Measurements from ENCODE around the gene TRPM6. TPM values are rescaled to one million over a fixed set of nuclear protein-coding genes. Genes with fewer than 3 reads are reported as not detected.
A peak's percentile ranks its signal among the peaks of the same experiment; 100 is the strongest.
"Not testable (repeated sequence)": the region's sequence is repeated elsewhere in the genome, so short reads cannot be mapped to it uniquely, and the experiment has no call there.

Gene TRPM6
- total RNA-seq, 1 experiment from 2014 or later, result 0.57 TPM

GRCh38 chr9:74901001-74901400 is 13.3 kb upstream of the TRPM6 start:
- H3K4me3 Mint-ChIP-seq, result no peak overlapping the region
- Histone ChIP-seq H3K18ac (ENCODE audit: insufficient read length, low read depth, low read length) (no peak overlapping the region), H2BK15ac (ENCODE audit: low read depth, low read length) (no peak overlapping the region), H2BK5ac (ENCODE audit: insufficient read length, low read length) (no peak overlapping the region), H3K27me3 (ENCODE audit: insufficient read depth, low read length) (no peaks in the 10 kb centered on the region), H3K4me2 (ENCODE audit: insufficient read depth, insufficient read length, low read length) (no peak overlapping the region), H3K79me2 (ENCODE audit: insufficient read depth, low read length) (no peaks in the 10 kb centered on the region), H2AK5ac (ENCODE audit: insufficient read length, low read length) (no peak overlapping the region), H3K4ac (ENCODE audit: low read depth, low read length) (no peak overlapping the region), H3T11ph (ENCODE audit: low read length) (no peak overlapping the region), H4K8ac (replicated peaks; ENCODE audit: insufficient read length, low read depth, low read length) (no peak overlapping the region), H3K27ac (ENCODE audit: insufficient read length, low read depth, low read length) (no peak overlapping the region), H3K23me2 (ENCODE audit: insufficient read length, low read depth, low read length, poor library complexity, severe bottlenecking) (no peaks in the 10 kb centered on the region), H4K5ac (ENCODE audit: insufficient read length, low read depth, low read length) (no peak overlapping the region), H2BK120ac (ENCODE audit: low read depth, low read length, poor library complexity, severe bottlenecking) (no peak overlapping the region), H3K4me1 (ENCODE audit: insufficient read depth, low read length) (no peaks in the 10 kb centered on the region), H3K23ac (ENCODE audit: insufficient read length, low read depth, low read length) (no peak overlapping the region), H3K9ac (ENCODE audit: extremely low read depth, insufficient read length, low read length) (no peak overlapping the region), H4K91ac (ENCODE audit: insufficient read length, low read depth, low read length) (no peak overlapping the region), H3K14ac (ENCODE audit: insufficient read depth, low read length) (no peak overlapping the region), H3K9me3 (ENCODE audit: control insufficient read depth, low read depth, low read length) (no peaks in the 10 kb centered on the region), H3K79me1 (ENCODE audit: insufficient read depth, low read depth, low read length, poor library complexity, severe bottlenecking) (no peaks in the 10 kb centered on the region), H2BK12ac (ENCODE audit: insufficient read length, low read depth, low read length) (no peak overlapping the region), H2BK20ac (ENCODE audit: low read depth, low read length, poor library complexity, severe bottlenecking) (no peak overlapping the region), H2AFZ (ENCODE audit: low read length) (no peak overlapping the region), H3K56ac (ENCODE audit: insufficient read length, low read depth, low read length) (no peak overlapping the region), H4K20me1 (ENCODE audit: control insufficient read depth, insufficient read depth, insufficient read length) (no peaks in the 10 kb centered on the region)
- no peaks in the 10 kb centered on the region for H3K27me3 Mint-ChIP-seq (ENCODE audit: low read depth)
- no peaks in the 10 kb centered on the region for H3K4me1 Mint-ChIP-seq
- H3K27ac Mint-ChIP-seq, result no peak overlapping the region
- no peaks in the 10 kb centered on the region for H3K36me3 Mint-ChIP-seq (ENCODE audit: insufficient read depth in 1 of 3, low read depth in 3 of 3)
- H3K9me3 Mint-ChIP-seq, result no peaks in the 10 kb centered on the region
- TF ChIP-seq, protein P1, sequence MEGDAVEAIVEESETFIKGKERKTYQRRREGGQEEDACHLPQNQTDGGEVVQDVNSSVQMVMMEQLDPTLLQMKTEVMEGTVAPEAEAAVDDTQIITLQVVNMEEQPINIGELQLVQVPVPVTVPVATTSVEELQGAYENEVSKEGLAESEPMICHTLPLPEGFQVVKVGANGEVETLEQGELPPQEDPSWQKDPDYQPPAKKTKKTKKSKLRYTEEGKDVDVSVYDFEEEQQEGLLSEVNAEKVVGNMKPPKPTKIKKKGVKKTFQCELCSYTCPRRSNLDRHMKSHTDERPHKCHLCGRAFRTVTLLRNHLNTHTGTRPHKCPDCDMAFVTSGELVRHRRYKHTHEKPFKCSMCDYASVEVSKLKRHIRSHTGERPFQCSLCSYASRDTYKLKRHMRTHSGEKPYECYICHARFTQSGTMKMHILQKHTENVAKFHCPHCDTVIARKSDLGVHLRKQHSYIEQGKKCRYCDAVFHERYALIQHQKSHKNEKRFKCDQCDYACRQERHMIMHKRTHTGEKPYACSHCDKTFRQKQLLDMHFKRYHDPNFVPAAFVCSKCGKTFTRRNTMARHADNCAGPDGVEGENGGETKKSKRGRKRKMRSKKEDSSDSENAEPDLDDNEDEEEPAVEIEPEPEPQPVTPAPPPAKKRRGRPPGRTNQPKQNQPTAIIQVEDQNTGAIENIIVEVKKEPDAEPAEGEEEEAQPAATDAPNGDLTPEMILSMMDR (conservative IDR thresholded peaks at IDR 0.05), result no peak
- no peak for DNase-seq

- peak overlapping the region in 1 of 2 experiments; percentile 92; a peak in 3 of 5 replicates for H3K4me3 Mint-ChIP-seq
- DNase-seq, result not testable (repeated sequence)
Measured at GRCh38 chr9:74888449-74888848, 728 bp upstream of the TRPM6 start.

More at GRCh38 chr9:74888449-74888848, 728 bp upstream of the TRPM6 start:
- not testable (repeated sequence) for H2BK15ac ChIP-seq (ENCODE audit: low read depth, low read length); H3K56ac ChIP-seq (ENCODE audit: insufficient read length, low read depth, low read length); H2BK120ac ChIP-seq (ENCODE audit: low read depth, low read length, poor library complexity, severe bottlenecking); H4K91ac ChIP-seq (ENCODE audit: insufficient read length, low read depth, low read length); H3K27ac ChIP-seq (ENCODE audit: insufficient read length, low read depth, low read length); H3K9ac ChIP-seq (ENCODE audit: extremely low read depth, insufficient read length, low read length); H2BK5ac ChIP-seq (ENCODE audit: insufficient read length, low read length); H3K27me3 ChIP-seq (ENCODE audit: insufficient read depth, low read length); H3K23me2 ChIP-seq (ENCODE audit: insufficient read length, low read depth, low read length, poor library complexity, severe bottlenecking); H3K27ac Mint-ChIP-seq; H3K79me2 ChIP-seq (ENCODE audit: insufficient read depth, low read length); H4K20me1 ChIP-seq (ENCODE audit: control insufficient read depth, insufficient read depth, insufficient read length); H2AK5ac ChIP-seq (ENCODE audit: insufficient read length, low read length); H4K8ac ChIP-seq (replicated peaks; ENCODE audit: insufficient read length, low read depth, low read length); H3K79me1 ChIP-seq (ENCODE audit: insufficient read depth, low read depth, low read length, poor library complexity, severe bottlenecking); H3K4ac ChIP-seq (ENCODE audit: low read depth, low read length); H3K23ac ChIP-seq (ENCODE audit: insufficient read length, low read depth, low read length); H2BK12ac ChIP-seq (ENCODE audit: insufficient read length, low read depth, low read length); H3K9me3 ChIP-seq (ENCODE audit: control insufficient read depth, low read depth, low read length); H2AFZ ChIP-seq (ENCODE audit: low read length); H3K4me1 ChIP-seq (ENCODE audit: insufficient read depth, low read length); H3K36me3 Mint-ChIP-seq (ENCODE audit: insufficient read depth in 1 of 3, low read depth in 3 of 3); H3K14ac ChIP-seq (ENCODE audit: insufficient read depth, low read length); H3K27me3 Mint-ChIP-seq (ENCODE audit: low read depth); H3K4me2 ChIP-seq (ENCODE audit: insufficient read depth, insufficient read length, low read length); H2BK20ac ChIP-seq (ENCODE audit: low read depth, low read length, poor library complexity, severe bottlenecking); H4K5ac ChIP-seq (ENCODE audit: insufficient read length, low read depth, low read length); H3K18ac ChIP-seq (ENCODE audit: insufficient read length, low read depth, low read length); H3K9me3 Mint-ChIP-seq; H3T11ph ChIP-seq (ENCODE audit: low read length)
- peaks cover 11 to 13% of the 10 kb centered on the region in 2 experiments; a peak in 3 of 4 replicates for H3K4me1 Mint-ChIP-seq
- WGBS (ENCODE audit: extremely low coverage, insufficient read length, low lambda C conversion rate), result no CpG with 5 or more reads among the region's 3 CpGs

All from H9 (cell line).